Liver (tissue), 9 donors: ENCODE results near the gene TMEM14A. TPM values are rescaled to one million over a fixed set of nuclear protein-coding genes. Genes with fewer than 3 reads are reported as not detected.

Source experiments
- DNase-seq: peaks from one replicate; pipeline ENCODE4 v3.0.0-alpha.2; 2017; ENCODE audit warnings: low spot score
- H3K27ac ChIP-seq, 2 donors: one replicate each; pipeline ENCODE4 v1.7.0; 2013; ENCODE audit warnings: inconsistent platforms in 2 of 2, low read length in 2 of 2, control low read depth in 1 of 2, low read depth in 1 of 2, mild to moderate bottlenecking in 1 of 2
- H3K27me3 ChIP-seq, 4 donors: one replicate each; pipeline versions ENCODE4 v1.6.1 to v1.7.0; 2013; ENCODE audit warnings: low read length in 3 of 4, inconsistent platforms in 1 of 4, mild to moderate bottlenecking in 1 of 4, moderate library complexity in 1 of 4; ENCODE audit not compliant: control insufficient read depth in 4 of 4, insufficient read depth in 4 of 4
- H3K36me3 ChIP-seq, 4 donors: one replicate each; pipeline versions ENCODE4 v1.6.1 to v1.7.0; 2013; ENCODE audit warnings: low read length in 3 of 4, mild to moderate bottlenecking in 3 of 4, low read depth in 1 of 4, moderate library complexity in 1 of 4; ENCODE audit not compliant: control insufficient read depth in 4 of 4, insufficient read depth in 3 of 4
- H3K4me1 ChIP-seq, 4 donors: one replicate each; pipeline versions ENCODE4 v1.6.1 to v1.7.0; 2013; ENCODE audit warnings: low read length in 3 of 4, mild to moderate bottlenecking in 3 of 4, moderate library complexity in 1 of 4; ENCODE audit not compliant: control insufficient read depth in 4 of 4, insufficient read depth in 4 of 4
- H3K4me3 ChIP-seq, 3 donors: one replicate each; pipeline versions ENCODE4 v1.6.1 to v1.7.0; 2013; ENCODE audit warnings: low read length in 3 of 3, control low read depth in 1 of 3, low read depth in 1 of 3, mild to moderate bottlenecking in 1 of 3
- H3K9ac ChIP-seq, 2 donors: one replicate each; pipeline ENCODE4 v1.7.0; 2013; ENCODE audit warnings: low read length in 2 of 2, mild to moderate bottlenecking in 2 of 2, moderate library complexity in 2 of 2, control low read depth in 1 of 2, low read depth in 1 of 2
- H3K9me3 ChIP-seq, 4 donors: one replicate each; pipeline versions ENCODE4 v1.6.1 to v1.7.0; 2013; ENCODE audit warnings: low read length in 3 of 4; ENCODE audit not compliant: control insufficient read depth in 4 of 4
- ATF3 ChIP-seq: IDR thresholded peaks from 2 replicates; pipeline ENCODE4 v1.6.1; 2016; ENCODE audit warnings: antibody characterized with exemption
- CTCF ChIP-seq: fragments of 150-350 bp; IDR thresholded peaks from 2 replicates; pipeline ENCODE4 v1.5.1; 2017; ENCODE audit warnings: improper control_type of control experiment, low read depth, low read length; ENCODE audit not compliant: missing input control
- FOXA2 ChIP-seq: IDR thresholded peaks from 2 replicates; pipeline ENCODE4 v1.6.1; 2016; ENCODE audit warnings: antibody characterized with exemption
- GABPA ChIP-seq, 2 donors: IDR thresholded peaks in 1 of 2; conservative IDR thresholded peaks in 1 of 2; 2 replicates each; pipeline ENCODE4 v1.6.1; 2016; ENCODE audit warnings: antibody characterized with exemption in 2 of 2, mild to moderate bottlenecking in 1 of 2, moderate library complexity in 1 of 2
- HNF4G ChIP-seq: IDR thresholded peaks from 2 replicates; pipeline ENCODE4 v1.6.1; 2016; ENCODE audit warnings: antibody characterized with exemption
- JUND ChIP-seq, 2 donors: IDR thresholded peaks; 2 replicates each; pipeline ENCODE4 v1.6.1; 2016; ENCODE audit warnings: antibody characterized with exemption in 2 of 2
- MAX ChIP-seq: IDR thresholded peaks from 2 replicates; pipeline ENCODE4 v1.6.1; 2016; ENCODE audit warnings: antibody characterized with exemption
- RAD21 ChIP-seq, 2 donors: IDR thresholded peaks; 2 replicates each; pipeline ENCODE4 v1.6.1; 2016; ENCODE audit warnings: antibody characterized with exemption in 2 of 2, mild to moderate bottlenecking in 2 of 2
- REST ChIP-seq: IDR thresholded peaks from 2 replicates; pipeline ENCODE4 v1.6.1; 2016; ENCODE audit warnings: antibody characterized with exemption, mild to moderate bottlenecking
- RXRA ChIP-seq, 2 donors: IDR thresholded peaks; 2 replicates each; pipeline ENCODE4 v1.6.1; 2017 to 2018; ENCODE audit warnings: antibody characterized with exemption in 2 of 2, mild to moderate bottlenecking in 1 of 2
- SP1 ChIP-seq: IDR thresholded peaks from 2 replicates; pipeline ENCODE4 v1.6.1; 2018; ENCODE audit warnings: antibody characterized with exemption, mild to moderate bottlenecking
- TAF1 ChIP-seq: conservative IDR thresholded peaks from 2 replicates; pipeline ENCODE4 v1.6.1; 2016; ENCODE audit warnings: antibody characterized with exemption, mild to moderate bottlenecking
- YY1 ChIP-seq: IDR thresholded peaks from 2 replicates; pipeline ENCODE4 v1.6.1; 2016; ENCODE audit warnings: antibody characterized with exemption, mild to moderate bottlenecking
- ZBTB33 ChIP-seq: IDR thresholded peaks from 2 replicates; pipeline ENCODE4 v1.6.1; 2016; ENCODE audit warnings: antibody characterized with exemption
- WGBS: extraction: QIAGEN DNeasy Blood & Tissue Kit; methylation state at CpG from one replicate; pipeline ENCODE4 v1.1.7; 2013; 5-methylcytosine and 5-hydroxymethylcytosine counted together
- polyA plus RNA-seq, 2 donors: library from polyadenylated mRNA; stranded (reverse) in 1 of 2; unstranded in 1 of 2; fragments of 200-250 nt in 1 of 2; fragments of >200 nt in 1 of 2; fragmentation: Nextera tagmentation in 1 of 2; extraction: Ambion mirVana in 1 of 2; gene quantifications; one replicate each; pipeline versions ENCODE4 v1.2.1 to v1.2.3, GENCODE V29; 2013 to 2015
- total RNA-seq, 2 donors: library from RNA; depleted of rRNA; stranded (reverse); fragments of >200 nt; gene quantifications; one replicate each; pipeline ENCODE4 v1.2.3, GENCODE V29; 2014
- donor health status: healthy.
- donor health status: healthy.
- donor health status: healthy.
- donor health status: healthy.
- donor health status: healthy.

The TMEM14A gene
- total and polyA plus RNA-seq, 4 donors = 15.6 to 63.6 (median 22.9) TPM

GRCh38 chr6:52689857-52690256 lies 18.9 kb downstream of the TMEM14A start:
- H3K27ac ChIP-seq = no peak overlapping the region
- no peaks in the 10 kb centered on the region for H3K36me3 ChIP-seq
- TF ChIP-seq CTCF = no peak
- TF ChIP-seq ZBTB33 = no peak
- no peak for TF ChIP-seq SP1
- no peak for TF ChIP-seq TAF1
- TF ChIP-seq REST = no peak
- no peak for TF ChIP-seq GABPA (IDR thresholded peaks at IDR 0.05 in 1 of 2, conservative IDR thresholded peaks at IDR 0.05 in 1 of 2)
- no peak for TF ChIP-seq MAX
- TF ChIP-seq YY1 = no peak
- TF ChIP-seq JUND (IDR thresholded peaks at IDR 0.05) = no peak
- no peak for TF ChIP-seq HNF4G
- no peak for TF ChIP-seq FOXA2
- no peak overlapping the region for H3K4me3 ChIP-seq
- no peaks in the 10 kb centered on the region for H3K9me3 ChIP-seq
- no peaks in the 10 kb centered on the region for H3K27me3 ChIP-seq
- H3K4me1 ChIP-seq = peaks cover 3 to 18% (median 14%) of the 10 kb centered on the region in 4 donors
- WGBS = 82% methylated on average over 3 of the region's 3 CpGs
- DNase-seq = no peak
- H3K9ac ChIP-seq = no peak overlapping the region

- no peak for DNase-seq
- H3K9ac ChIP-seq = no peak overlapping the region
- no peak overlapping the region for H3K4me3 ChIP-seq
- WGBS = 82% methylated on average over 2 of the region's 2 CpGs
- H3K9me3 ChIP-seq = no peaks in the 10 kb centered on the region
- H3K36me3 ChIP-seq = no peaks in the 10 kb centered on the region
- no peaks in the 10 kb centered on the region for H3K27me3 ChIP-seq
- H3K27ac ChIP-seq = no peak overlapping the region
- peaks cover 3 to 18% (median 14%) of the 10 kb centered on the region in 4 donors for H3K4me1 ChIP-seq
- TF ChIP-seq FOXA2 (no peak), ZBTB33 (no peak), ATF3 (no peak), MAX (no peak), REST (no peak), CTCF (peak; percentile 16), GABPA (IDR thresholded peaks at IDR 0.05 in 1 of 2, conservative IDR thresholded peaks at IDR 0.05 in 1 of 2) (no peak), RAD21 (IDR thresholded peaks at IDR 0.05) (peak; percentile 67 to 71), RXRA (IDR thresholded peaks at IDR 0.05) (no peak), YY1 (no peak)
These were observed 20.8 kb downstream of the TMEM14A start for GRCh38 chr6:52691718-52692117.
